H1 (cell line): Measurements from ENCODE around the gene OSBPL2. TPM values are rescaled to one million over a fixed set of nuclear protein-coding genes. Genes with fewer than 3 reads are reported as not detected.

Experiments
- CTCF ChIA-PET: fragments of 300-600 bp; sonication (Branson Sonifier 250); formaldehyde crosslinking; loops from one replicate; lab custom pipeline; 2021; ENCODE audit not compliant: partially characterized antibody; lab: Charles Lee
- POLR2A ChIA-PET: fragments of 300-600 bp; sonication (Branson Sonifier 250); formaldehyde crosslinking; loops from one replicate; lab custom pipeline; 2021; ENCODE audit warnings: inconsistent platforms; ENCODE audit not compliant: partially characterized antibody; lab: Charles Lee
- DNase-seq, 2 experiments: peaks; one replicate each; pipeline versions ENCODE4 v3.0.0 to v3.0.0-alpha.2; 2010 to 2022; ENCODE audit warnings: low spot score in 2 of 2, low read depth in 1 of 2, mixed read lengths in 1 of 2
- FAIRE-seq: peaks from 2 replicates; lab custom pipeline; 2011; peaks lifted over from hg19 to GRCh38; lab: Jason Lieb, UNC
- H2AFZ ChIP-seq: 2 replicates; pipeline ENCODE4 v1.8.1; 2012; ENCODE audit warnings: low read length, inconsistent platforms
- H2AK5ac ChIP-seq: 2 replicates; pipeline ENCODE4 v1.6.1; 2013; ENCODE audit warnings: low read depth, low read length
- H2BK120ac ChIP-seq: replicated peaks from 2 replicates; pipeline ENCODE3; 2013; ENCODE audit warnings: low read depth, low read length, inconsistent platforms
- H2BK12ac ChIP-seq: 2 replicates; pipeline ENCODE4 v1.6.1; 2013; ENCODE audit warnings: low read depth, low read length
- H2BK15ac ChIP-seq: 2 replicates; pipeline ENCODE4 v1.6.1; 2013; ENCODE audit warnings: low read length
- H2BK20ac ChIP-seq: 2 replicates; pipeline ENCODE4 v1.6.1; 2013; ENCODE audit warnings: low read length
- H2BK5ac ChIP-seq: 2 replicates; pipeline ENCODE4 v1.6.1; 2013; ENCODE audit warnings: low read depth, low read length
- H3K14ac ChIP-seq: 2 replicates; pipeline ENCODE4 v1.6.1; 2013; ENCODE audit warnings: inconsistent platforms; ENCODE audit not compliant: insufficient read length
- H3K18ac ChIP-seq: 2 replicates; pipeline ENCODE4 v1.6.1; 2013; ENCODE audit warnings: low read length; ENCODE audit errors: extremely low read depth
- H3K23ac ChIP-seq: 2 replicates; pipeline ENCODE4 v1.6.1; 2013; ENCODE audit warnings: inconsistent platforms; ENCODE audit not compliant: insufficient read length
- H3K23me2 ChIP-seq: 2 replicates; pipeline ENCODE4 v1.6.1; 2013; ENCODE audit warnings: low read depth, low read length
- H3K27ac ChIP-seq: 2 replicates; pipeline ENCODE4 v1.6.1; 2011; ENCODE audit warnings: low read depth, low read length, inconsistent platforms
- H3K27me3 ChIP-seq, 4 experiments: replicated peaks in 1 of 4; 1 replicate in 1 of 4; 2 replicates in 3 of 4; pipeline versions ENCODE4 v1.6.1 to v1.8.1; 2011 to 2013; ENCODE audit warnings: low read length in 3 of 4, mild to moderate bottlenecking in 3 of 4, inconsistent platforms in 2 of 4, mixed read lengths in 2 of 4, moderate library complexity in 1 of 4; ENCODE audit not compliant: control insufficient read depth in 3 of 4, insufficient read depth in 3 of 4; ENCODE audit errors: extremely low read depth in 1 of 4
- H3K36me3 ChIP-seq, 4 experiments: 2 replicates each; pipeline versions ENCODE4 v1.6.1 to v1.8.1; 2011 to 2013; ENCODE audit warnings: mild to moderate bottlenecking in 4 of 4, low read length in 3 of 4, moderate library complexity in 2 of 4, control low read depth in 1 of 4, inconsistent platforms in 1 of 4; ENCODE audit not compliant: insufficient read depth in 4 of 4, control insufficient read depth in 2 of 4
- H3K4ac ChIP-seq: replicated peaks from 2 replicates; pipeline ENCODE3; 2013; ENCODE audit warnings: low read length, low read depth, mixed read lengths, inconsistent platforms; ENCODE audit not compliant: insufficient read length
- H3K4me1 ChIP-seq, 4 experiments: replicated peaks in 1 of 4; 1 replicate in 1 of 4; 2 replicates in 3 of 4; pipeline versions ENCODE4 v1.6.1 to v1.8.1; 2011 to 2013; ENCODE audit warnings: low read length in 3 of 4, inconsistent platforms in 2 of 4, mixed read lengths in 1 of 4; ENCODE audit not compliant: insufficient read depth in 4 of 4, control insufficient read depth in 3 of 4
- H3K4me2 ChIP-seq, 2 experiments: 2 replicates each; pipeline versions ENCODE4 v1.6.1 to v1.8.1; 2011 to 2013; ENCODE audit warnings: low read depth in 2 of 2, low read length in 2 of 2, control low read depth in 1 of 2, inconsistent platforms in 1 of 2, mild to moderate bottlenecking in 1 of 2; ENCODE audit not compliant: insufficient read depth in 1 of 2
- H3K4me3 ChIP-seq, 4 experiments: fragments of 200-600, 300-600 bp in 1 of 4; sonication (generic), shearing (Covaris generic), sonication (Bioruptor Twin) in 1 of 4; 2 replicates each; pipeline versions ENCODE4 v1.5.1 to v1.8.1; 2011 to 2016; ENCODE audit warnings: low read length in 4 of 4, low read depth in 3 of 4, control low read depth in 2 of 4, inconsistent platforms in 2 of 4, mild to moderate bottlenecking in 2 of 4, mixed read lengths in 1 of 4, moderate library complexity in 1 of 4; ENCODE audit not compliant: insufficient read depth in 2 of 4; ENCODE audit errors: extremely low read depth in 1 of 4
- H3K56ac ChIP-seq: replicated peaks from 2 replicates; pipeline ENCODE3; 2013; ENCODE audit warnings: low read depth, mild to moderate bottlenecking, mixed read lengths, low read length, inconsistent platforms; ENCODE audit not compliant: insufficient read length
- H3K79me1 ChIP-seq: 2 replicates; pipeline ENCODE4 v1.6.1; 2013; ENCODE audit warnings: low read depth, low read length, control low read depth
- H3K79me2 ChIP-seq, 2 experiments: 2 replicates each; pipeline versions ENCODE4 v1.6.1 to v1.8.1; 2012 to 2013; ENCODE audit warnings: low read length in 2 of 2, mild to moderate bottlenecking in 2 of 2, inconsistent platforms in 1 of 2; ENCODE audit not compliant: insufficient read depth in 2 of 2, control insufficient read depth in 1 of 2
- H3K9ac ChIP-seq, 4 experiments: replicated peaks in 1 of 4; 1 replicate in 1 of 4; 2 replicates in 3 of 4; pipeline versions ENCODE4 v1.6.1 to v1.8.1; 2011 to 2013; ENCODE audit warnings: low read depth in 3 of 4, low read length in 3 of 4, control low read depth in 2 of 4, mild to moderate bottlenecking in 2 of 4, moderate library complexity in 2 of 4, inconsistent platforms in 1 of 4; ENCODE audit errors: extremely low read depth in 1 of 4
- H3K9me3 ChIP-seq, 2 experiments: 2 replicates each; pipeline versions ENCODE4 v1.6.1 to v1.8.1; 2012 to 2013; ENCODE audit warnings: mild to moderate bottlenecking in 2 of 2, moderate library complexity in 2 of 2, control low read depth in 1 of 2, inconsistent platforms in 1 of 2, low read depth in 1 of 2, low read length in 1 of 2, mixed read lengths in 1 of 2; ENCODE audit not compliant: insufficient read depth in 2 of 2
- H4K20me1 ChIP-seq, 2 experiments: replicated peaks in 1 of 2; 2 replicates each; pipeline versions ENCODE3 to v1.8.1; 2011 to 2013; ENCODE audit warnings: inconsistent platforms in 2 of 2, low read length in 2 of 2, mild to moderate bottlenecking in 1 of 2; ENCODE audit not compliant: insufficient read depth in 2 of 2, control insufficient read depth in 1 of 2
- H4K5ac ChIP-seq: 2 replicates; pipeline ENCODE4 v1.6.1; 2013; ENCODE audit warnings: low read length, low read depth, mixed read lengths, inconsistent platforms; ENCODE audit not compliant: insufficient read length
- H4K8ac ChIP-seq: 2 replicates; pipeline ENCODE4 v1.8.0; 2013; ENCODE audit warnings: mild to moderate bottlenecking, moderate library complexity, low read length, inconsistent platforms; ENCODE audit not compliant: insufficient read depth; ENCODE audit errors: extremely low read depth
- H4K91ac ChIP-seq: replicated peaks from 2 replicates; pipeline ENCODE3; 2013; ENCODE audit warnings: low read length, mixed read lengths, inconsistent platforms; ENCODE audit not compliant: insufficient read length
- BACH1 ChIP-seq: IDR thresholded peaks from 2 replicates; pipeline ENCODE4 v1.6.1; 2012; ENCODE audit warnings: low read length, improper control_type of control experiment
- CTCF ChIP-seq, 3 experiments: IDR thresholded peaks; 1 replicate in 2 of 3; 2 replicates in 1 of 3; pipeline versions ENCODE4 v1.5.1 to v1.6.1; 2011; ENCODE audit warnings: low read length in 3 of 3, mild to moderate bottlenecking in 3 of 3, inconsistent platforms in 2 of 3, low read depth in 1 of 3, moderate library complexity in 1 of 3; ENCODE audit not compliant: insufficient read depth in 1 of 3; ENCODE audit errors: control extremely low read depth in 1 of 3
- JUND ChIP-seq: IDR thresholded peaks from 2 replicates; pipeline ENCODE4 v1.6.1; 2011; ENCODE audit warnings: mild to moderate bottlenecking, improper control_type of control experiment, low read length
- RFX5 ChIP-seq: IDR thresholded peaks from 2 replicates; pipeline ENCODE4 v1.6.1; 2011; ENCODE audit warnings: low read depth, low read length, improper control_type of control experiment, borderline replicate concordance
- RNF2 ChIP-seq: fragments of 200-900, 300-1000 bp; sonication (generic); IDR thresholded peaks from 2 replicates; pipeline ENCODE4 v1.7.1; 2016; ENCODE audit warnings: borderline replicate concordance, low read depth, mild to moderate bottlenecking, antibody characterized with exemption, low read length; ENCODE audit not compliant: poor library complexity, severe bottlenecking; ENCODE audit errors: missing control alignments
- SP4 ChIP-seq: IDR thresholded peaks from 2 replicates; pipeline ENCODE4 v1.6.1; 2012; ENCODE audit warnings: low read length, inconsistent platforms
- TAF1 ChIP-seq: IDR thresholded peaks from 2 replicates; pipeline ENCODE4 v1.6.1; 2011; ENCODE audit warnings: mild to moderate bottlenecking, low read depth, low read length
- WGBS, 2 experiments: shearing (Covaris generic) in 1 of 2; methylation state at CpG; one replicate each; pipeline versions ENCODE4 v1.1.6 to v1.1.7; 2013 to 2015; ENCODE audit warnings: low lambda C conversion rate in 2 of 2, mixed read lengths in 2 of 2, inconsistent platforms in 1 of 2, low coverage in 1 of 2, missing lambda C conversion rate in 1 of 2; ENCODE audit not compliant: insufficient replicate concordance in 2 of 2, insufficient coverage in 1 of 2, insufficient read length in 1 of 2; ENCODE audit errors: extremely low coverage in 1 of 2, missing lambda C conversion rate in 1 of 2; 5-methylcytosine and 5-hydroxymethylcytosine counted together
- polyA plus RNA-seq, 7 experiments: library from polyadenylated mRNA; depleted of rRNA in 3 of 7; stranded (reverse) in 5 of 7; unstranded in 2 of 7; fragments of >200 nt in 5 of 7; fragments of 200-250 nt in 2 of 7; gene quantifications; 1 replicate in 5 of 7; 2 replicates in 1 of 7; 4 replicates in 1 of 7; pipeline versions ENCODE4 v1.2.1 to v1.2.3, GENCODE V29; 2011 to 2013; ENCODE audit warnings: missing spikeins in 2 of 7, mixed read lengths in 2 of 7
- total RNA-seq: library from RNA; stranded (reverse); fragmentation: NEBNext Ultra II Directional; extraction: Animal tissue kit (Norgen Biotek cat#: 25700); gene quantifications from 2 replicates; pipeline ENCODE4 v1.2.1, GENCODE V29; 2021
- TF ChIP-seq, protein P1 (sequence below): IDR thresholded peaks from 2 replicates; pipeline ENCODE4 v1.6.1; 2011; ENCODE audit warnings: low read depth, mild to moderate bottlenecking, low read length; ENCODE audit not compliant: insufficient read depth

OSBPL2 gene
- total and polyA plus RNA-seq, 2 of the 8 experiments (the other 6 are each of a cell fraction or from before 2014, with no cell fraction given) = 11.7 to 42.4 TPM

DNA sequence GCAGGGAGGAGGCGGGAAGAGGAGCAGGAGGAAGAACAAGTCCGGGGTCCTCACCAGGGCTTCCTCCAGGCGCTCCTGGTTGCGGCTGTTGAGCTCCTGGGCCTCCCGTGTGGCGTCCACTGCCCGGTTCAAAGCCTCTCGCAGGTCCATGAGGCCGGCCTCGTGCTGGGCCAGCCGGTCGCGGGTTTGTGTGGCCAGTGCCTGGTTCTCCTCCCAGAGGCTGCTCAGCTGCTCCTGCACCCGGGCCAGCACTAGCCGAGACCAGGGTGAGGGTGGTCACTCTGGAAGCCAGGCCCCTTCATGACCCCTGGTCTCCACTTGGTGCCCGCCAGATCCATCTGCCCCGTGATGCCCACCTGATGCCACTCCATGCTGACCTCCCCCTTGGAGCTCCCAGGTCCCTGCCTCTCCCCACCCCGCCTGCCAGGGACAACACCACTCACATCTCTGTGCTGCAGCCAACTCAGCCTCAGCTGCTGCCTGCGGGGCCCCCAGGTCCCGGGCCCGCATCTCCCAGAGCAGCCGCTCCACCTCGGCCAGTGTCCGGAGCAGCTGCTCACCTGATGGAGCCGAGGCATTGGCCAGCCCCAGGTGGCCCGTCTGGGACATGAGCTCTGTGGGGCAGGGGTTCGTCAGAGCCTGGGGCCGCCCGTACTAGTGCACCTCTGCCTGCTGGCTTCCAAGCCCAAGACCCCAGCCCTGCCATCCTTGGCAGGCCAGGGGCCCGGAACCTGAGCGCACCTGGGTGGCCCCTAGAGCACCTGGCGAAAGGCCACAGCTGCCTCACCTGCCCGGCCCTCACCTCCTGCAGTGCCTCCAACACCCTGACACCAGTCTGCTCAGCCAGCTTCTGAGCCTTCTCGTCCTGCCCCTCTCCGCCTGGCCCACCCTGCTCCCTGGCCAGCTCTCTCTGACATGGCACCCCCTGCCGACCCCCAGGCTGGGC, 80.4 kb downstream of the OSBPL2 start:
- Histone ChIP-seq H3K56ac (no peak overlapping the region), H4K5ac (no peak overlapping the region), H2BK5ac (no peak overlapping the region), H2BK15ac (no peak overlapping the region), H3K27ac (no peak overlapping the region), H3K4me3 (no peak overlapping the region), H3K4ac (no peak overlapping the region), H3K9me3 (peaks cover 0 to 32% of the 10 kb centered on the region in 2 experiments; a peak in 2 of 4 replicates), H2AFZ (no peak overlapping the region), H3K79me2 (no peaks in the 10 kb centered on the region; a peak in 1 of 4 replicates), H2BK120ac (no peak overlapping the region), H4K8ac (peak overlapping the region; percentile 68), H3K9ac (no peak overlapping the region), H2BK12ac (no peak overlapping the region), H3K4me2 (no peak overlapping the region), H3K4me1 (no peaks in the 10 kb centered on the region), H2BK20ac (no peak overlapping the region), H4K20me1 (peaks cover 0 to 4% of the 10 kb centered on the region in 2 experiments), H3K18ac (no peak overlapping the region), H3K23me2 (no peaks in the 10 kb centered on the region), H4K91ac (no peak overlapping the region), H2AK5ac (no peak overlapping the region), H3K36me3 (peaks cover 44 to 84% (median 69%) of the 10 kb centered on the region in 4 experiments), H3K79me1 (no peaks in the 10 kb centered on the region), H3K27me3 (no peaks in the 10 kb centered on the region), H3K23ac (no peak overlapping the region), H3K14ac (no peak overlapping the region)
- WGBS, 2 experiments = 95% methylated on average over 28 of the region's 36 CpGs; no CpG with 5 or more reads in 1 of the 2 experiments
- ChIA-PET CTCF (interaction anchor here (0.8 to 0.9 kb wide), 2 partner anchors 51 to 66 kb away, joined by 3 to 4 read pairs; no protein-coding TSS in a partner anchor), POLR2A (interaction anchor here (0.8 to 3.4 kb wide), 8 partner anchors 10 to 50 kb away, joined by 3 to 40 read pairs (median 4); no protein-coding TSS in a partner anchor)
- no peak for DNase-seq
- FAIRE-seq = no peak
- TF ChIP-seq SP4 (no peak), BACH1 (no peak), TAF1 (no peak), JUND (no peak), RNF2 (no peak), CTCF (IDR thresholded peaks at IDR 0.05; ENCODE audit: control extremely low read depth in 1 of 3, insufficient read depth in 1 of 3, low read depth in 1 of 3, low read length in 3 of 3) (no peak), RFX5 (no peak)
- TF ChIP-seq, protein P1, sequence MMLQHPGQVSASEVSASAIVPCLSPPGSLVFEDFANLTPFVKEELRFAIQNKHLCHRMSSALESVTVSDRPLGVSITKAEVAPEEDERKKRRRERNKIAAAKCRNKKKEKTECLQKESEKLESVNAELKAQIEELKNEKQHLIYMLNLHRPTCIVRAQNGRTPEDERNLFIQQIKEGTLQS = no peak
